Endothelial cell of umbilical vein (primary cell): ENCODE measurements around the gene FXYD4. TPM values are rescaled to one million over a fixed set of nuclear protein-coding genes. Genes with fewer than 3 reads are reported as not detected.

ENCODE experiments used
- BruUV-seq: library from RNA; stranded (reverse); fragments of 400-500 nt; replicated peaks from 2 replicates; lab custom pipeline; 2021; lab: Mats Ljungman, UMichigan
- CTCF ChIA-PET: fragments of 300-600, 350-600 bp; sonication (Branson Sonifier 250); formaldehyde crosslinking; loops from one replicate; lab custom pipeline; 2021; ENCODE audit warnings: antibody characterized with exemption, inconsistent platforms; lab: Charles Lee
- POLR2A ChIA-PET: fragments of 300-600, 350-600 bp; sonication (Branson Sonifier 250); formaldehyde crosslinking; loops from one replicate; lab custom pipeline; 2021; ENCODE audit warnings: antibody characterized with exemption, inconsistent platforms; lab: Charles Lee
- DNase-seq: peaks from one replicate; pipeline ENCODE4 v3.0.0-alpha.2; 2011; ENCODE audit warnings: low read depth, low spot score
- FAIRE-seq: peaks from 2 replicates; lab custom pipeline; 2011; peaks lifted over from hg19 to GRCh38; lab: Jason Lieb, UNC
- H2AFZ ChIP-seq: 2 replicates; pipeline ENCODE4 v1.6.0; 2012; ENCODE audit warnings: low read depth, low read length, control low read depth, inconsistent platforms
- H3K27ac ChIP-seq: 2 replicates; pipeline ENCODE4 v1.5.1; 2011; ENCODE audit warnings: low read depth, mild to moderate bottlenecking, control low read depth, low read length, moderate library complexity; ENCODE audit not compliant: insufficient read depth
- H3K27me3 ChIP-seq, 2 experiments: 2 replicates each; pipeline versions ENCODE4 v1.6.0 to v1.6.1; 2011; ENCODE audit warnings: low read length in 2 of 2, mixed read lengths in 1 of 2; ENCODE audit not compliant: control insufficient read depth in 2 of 2, insufficient read depth in 2 of 2
- H3K36me3 ChIP-seq, 2 experiments: 2 replicates in 1 of 2; 3 replicates in 1 of 2; pipeline ENCODE4 v1.5.1; 2011; ENCODE audit warnings: low read length in 2 of 2, mild to moderate bottlenecking in 1 of 2, moderate library complexity in 1 of 2; ENCODE audit not compliant: control insufficient read depth in 2 of 2, insufficient read depth in 2 of 2; ENCODE audit errors: extremely low read depth in 1 of 2
- H3K4me1 ChIP-seq: 3 replicates; pipeline ENCODE4 v1.5.1; 2011; ENCODE audit warnings: mild to moderate bottlenecking, low read length; ENCODE audit not compliant: control insufficient read depth, insufficient read depth; ENCODE audit errors: extremely low read depth
- H3K4me2 ChIP-seq: 2 replicates; pipeline ENCODE4 v1.6.1; 2011; ENCODE audit warnings: low read length, control low read depth, mixed read lengths; ENCODE audit not compliant: insufficient read depth
- H3K4me3 ChIP-seq, 3 experiments: fragments of 200-600 bp in 1 of 3; sonication (generic), shearing (Covaris generic) in 1 of 3; replicated peaks in 1 of 3; 2 replicates each; pipeline ENCODE4 v1.5.1; 2011 to 2016; ENCODE audit warnings: control low read depth in 3 of 3, low read length in 3 of 3, mild to moderate bottlenecking in 2 of 3, inconsistent platforms in 1 of 3, low read depth in 1 of 3, moderate library complexity in 1 of 3; ENCODE audit not compliant: insufficient read depth in 1 of 3
- H3K79me2 ChIP-seq: 2 replicates; pipeline ENCODE4 v1.6.0; 2012; ENCODE audit warnings: low read length, inconsistent platforms; ENCODE audit not compliant: control insufficient read depth, insufficient read depth
- H3K9ac ChIP-seq: replicated peaks from 2 replicates; pipeline ENCODE3; 2011; ENCODE audit warnings: low read length, control low read depth; ENCODE audit not compliant: insufficient read depth; ENCODE audit errors: extremely low read depth
- H3K9me1 ChIP-seq: replicated peaks from 3 replicates; pipeline ENCODE4 v1.6.0; 2011; ENCODE audit warnings: mild to moderate bottlenecking, low read length; ENCODE audit not compliant: control insufficient read depth, insufficient read depth; ENCODE audit errors: extremely low read depth
- H3K9me3 ChIP-seq: replicated peaks from 2 replicates; pipeline ENCODE4 v1.5.1; 2012; ENCODE audit warnings: low read length, inconsistent platforms; ENCODE audit not compliant: control insufficient read depth, insufficient read depth
- H4K20me1 ChIP-seq: replicated peaks from 2 replicates; pipeline ENCODE3; 2011; ENCODE audit warnings: mild to moderate bottlenecking, low read length; ENCODE audit not compliant: control insufficient read depth, insufficient read depth; ENCODE audit errors: extremely low read depth
- EZH2 ChIP-seq: IDR thresholded peaks from 2 replicates; pipeline ENCODE4 v1.6.1; 2012; ENCODE audit warnings: borderline replicate concordance, low read depth, mild to moderate bottlenecking, moderate library complexity, low read length, inconsistent platforms; ENCODE audit not compliant: severe bottlenecking
- FOS ChIP-seq: IDR thresholded peaks from 2 replicates; pipeline ENCODE4 v1.6.1; 2011; ENCODE audit warnings: mild to moderate bottlenecking, low read length, moderate library complexity, borderline replicate concordance; ENCODE audit not compliant: insufficient read depth
- GATA2 ChIP-seq: IDR thresholded peaks from 2 replicates; pipeline ENCODE4 v1.7.0; 2011; ENCODE audit warnings: low read depth, mild to moderate bottlenecking, moderate library complexity, mixed read lengths, low read length; ENCODE audit not compliant: insufficient read length, insufficient read depth
- JUN ChIP-seq: IDR thresholded peaks from 2 replicates; pipeline ENCODE4 v1.6.1; 2011; ENCODE audit warnings: borderline replicate concordance, low read depth; ENCODE audit not compliant: insufficient read length, insufficient read depth
- MYC ChIP-seq: IDR thresholded peaks from one replicate; pipeline ENCODE4 v1.6.1; 2011; ENCODE audit warnings: mild to moderate bottlenecking, low read depth, low read length
- POLR2A ChIP-seq: IDR thresholded peaks from 2 replicates; pipeline ENCODE4 v1.6.1; 2012; ENCODE audit warnings: low read depth, mild to moderate bottlenecking, control low read depth, low read length
- POLR2AphosphoS5 ChIP-seq: IDR thresholded peaks from 2 replicates; pipeline ENCODE4 v1.6.1; 2012; ENCODE audit warnings: low read depth, mild to moderate bottlenecking, control low read depth, low read length, moderate library complexity; ENCODE audit not compliant: insufficient read depth
- dilution Hi-C: fragments of 300-500 bp; cut with MboI; formaldehyde crosslinking; loops from one replicate; pipeline ENCODE4 v1.15.0; 2019; ENCODE audit warnings: low sequenced_read_pairs; ENCODE audit not compliant: extremely low pct_ligation_motif_present
- intact Hi-C: fragments of 100-400 bp; cut with micrococcal nuclease; formaldehyde crosslinking; loops from one replicate; pipeline ENCODE4 v1.10.0; 2022
- polyA plus RNA-seq, 4 experiments: library from polyadenylated mRNA; depleted of rRNA in 3 of 4; stranded (reverse) in 3 of 4; unstranded in 1 of 4; fragments of >200 nt; gene quantifications; 2 replicates each; pipeline versions ENCODE4 v1.2.1 to v1.2.3, GENCODE V29; 2011 to 2012; ENCODE audit warnings: missing spikeins in 1 of 4
- total RNA-seq: library from RNA; stranded (reverse); gene quantifications from 2 replicates; pipeline ENCODE4 v1.2.3, GENCODE V29; 2021
- TF ChIP-seq, protein P1 (sequence below), 2 donors: IDR thresholded peaks; 1 replicate in 1 of 2; 2 replicates in 1 of 2; pipeline ENCODE4 v1.5.1; 2011; ENCODE audit warnings: low read length in 2 of 2, mild to moderate bottlenecking in 2 of 2, moderate library complexity in 2 of 2, control low read depth in 1 of 2, inconsistent platforms in 1 of 2, low read depth in 1 of 2; ENCODE audit not compliant: insufficient read depth in 1 of 2; ENCODE audit errors: extremely low read depth in 1 of 2
- TF ChIP-seq, protein P2 (sequence below): IDR thresholded peaks from 2 replicates; pipeline ENCODE4 v1.6.1; 2011; ENCODE audit not compliant: insufficient read depth, insufficient read length

FXYD4 gene
- total and polyA plus RNA-seq, 2 donors (not counting 3 experiments of a cell fraction or from before 2014, with no cell fraction given): not detected

DNA sequence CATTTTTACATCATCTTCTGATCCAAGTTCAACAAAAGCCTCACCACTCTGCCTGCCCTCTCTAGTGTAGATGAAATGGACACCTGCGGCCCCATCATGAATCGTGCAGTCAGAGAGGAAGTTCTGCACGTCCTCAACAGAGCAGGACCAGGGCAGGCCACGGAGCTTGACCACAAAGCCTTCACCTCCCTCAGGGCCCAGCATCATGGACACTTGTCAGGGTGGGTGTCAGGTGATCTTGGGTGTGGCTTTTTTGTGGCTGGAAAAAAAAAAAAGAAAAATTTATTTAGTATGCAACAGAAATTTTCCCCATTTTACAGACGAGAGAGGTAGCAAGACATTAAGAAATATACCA is 16.2 kb downstream of the FXYD4 start:
- Histone ChIP-seq H3K27ac (no peak overlapping the region), H3K9me3 (no peaks in the 10 kb centered on the region), H3K27me3 (no peaks in the 10 kb centered on the region), H3K9me1 (no peaks in the 10 kb centered on the region), H3K4me3 (no peak overlapping the region), H3K9ac (no peak overlapping the region), H2AFZ (no peak overlapping the region), H3K4me2 (no peak overlapping the region), H3K4me1 (no peaks in the 10 kb centered on the region), H3K79me2 (peaks cover 43% of the 10 kb centered on the region), H3K36me3 (peaks cover 32 to 42% of the 10 kb centered on the region in 2 experiments), H4K20me1 (peaks cover 4% of the 10 kb centered on the region)
- FAIRE-seq (no peak), DNase-seq (no peak)
- POLR2A ChIA-PET: no interaction called here
- dilution Hi-C loops: no loop called here
- CTCF ChIA-PET: no interaction called here
- BruUV-seq: no TSS peak
- intact Hi-C loops: no loop called here
- no peak for TF ChIP-seq POLR2AphosphoS5
- TF ChIP-seq FOS: no peak
- TF ChIP-seq, protein P1, sequence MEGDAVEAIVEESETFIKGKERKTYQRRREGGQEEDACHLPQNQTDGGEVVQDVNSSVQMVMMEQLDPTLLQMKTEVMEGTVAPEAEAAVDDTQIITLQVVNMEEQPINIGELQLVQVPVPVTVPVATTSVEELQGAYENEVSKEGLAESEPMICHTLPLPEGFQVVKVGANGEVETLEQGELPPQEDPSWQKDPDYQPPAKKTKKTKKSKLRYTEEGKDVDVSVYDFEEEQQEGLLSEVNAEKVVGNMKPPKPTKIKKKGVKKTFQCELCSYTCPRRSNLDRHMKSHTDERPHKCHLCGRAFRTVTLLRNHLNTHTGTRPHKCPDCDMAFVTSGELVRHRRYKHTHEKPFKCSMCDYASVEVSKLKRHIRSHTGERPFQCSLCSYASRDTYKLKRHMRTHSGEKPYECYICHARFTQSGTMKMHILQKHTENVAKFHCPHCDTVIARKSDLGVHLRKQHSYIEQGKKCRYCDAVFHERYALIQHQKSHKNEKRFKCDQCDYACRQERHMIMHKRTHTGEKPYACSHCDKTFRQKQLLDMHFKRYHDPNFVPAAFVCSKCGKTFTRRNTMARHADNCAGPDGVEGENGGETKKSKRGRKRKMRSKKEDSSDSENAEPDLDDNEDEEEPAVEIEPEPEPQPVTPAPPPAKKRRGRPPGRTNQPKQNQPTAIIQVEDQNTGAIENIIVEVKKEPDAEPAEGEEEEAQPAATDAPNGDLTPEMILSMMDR (IDR thresholded peaks at IDR 0.05; ENCODE audit: extremely low read depth in 1 of 2, insufficient read depth in 1 of 2, low read depth in 1 of 2, low read length in 2 of 2): no peak
- TF ChIP-seq MYC: no peak
- no peak for TF ChIP-seq EZH2
- TF ChIP-seq POLR2A: no peak
- no peak for TF ChIP-seq GATA2
- no peak for TF ChIP-seq JUN
- TF ChIP-seq, protein P2, sequence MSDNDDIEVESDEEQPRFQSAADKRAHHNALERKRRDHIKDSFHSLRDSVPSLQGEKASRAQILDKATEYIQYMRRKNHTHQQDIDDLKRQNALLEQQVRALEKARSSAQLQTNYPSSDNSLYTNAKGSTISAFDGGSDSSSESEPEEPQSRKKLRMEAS: no peak
